ENCODE measurements around the gene MTUS2. TPM values are rescaled to one million over a fixed set of nuclear protein-coding genes. Genes with fewer than 3 reads are reported as not detected.
"Not testable (repeated sequence)": the region's sequence is repeated elsewhere in the genome, so short reads cannot be mapped to it uniquely, and the experiment has no call there.

Gene MTUS2
- total RNA-seq, 4 donors from 2014 or later = 0.08 to 0.57 TPM; not detected in 2

GRCh38 chr13:28978574-28978973 lies 158.4 kb downstream of the MTUS2 start:
- no peaks in the 10 kb centered on the region for H3K9me3 ChIP-seq
- intact Hi-C loops (cut with DNase I) = no loop called here
- TF ChIP-seq CTCF (IDR thresholded peaks at IDR 0.05) = no peak
- no peak for TF ChIP-seq POLR2A (IDR thresholded peaks at IDR 0.05)
- no peak overlapping the region for H3K27ac ChIP-seq
- DNase-seq = no peak
- no peak overlapping the region for H3K4me3 ChIP-seq
- WGBS, 2 donors = 74 to 87% methylated on average over 3 of the region's 3 CpGs
- H3K4me1 ChIP-seq = no peaks in the 10 kb centered on the region
- H3K27me3 ChIP-seq = peaks cover 0 to 23% (median 0%) of the 10 kb centered on the region in 4 donors
- H3K36me3 ChIP-seq = no peaks in the 10 kb centered on the region

DNA sequence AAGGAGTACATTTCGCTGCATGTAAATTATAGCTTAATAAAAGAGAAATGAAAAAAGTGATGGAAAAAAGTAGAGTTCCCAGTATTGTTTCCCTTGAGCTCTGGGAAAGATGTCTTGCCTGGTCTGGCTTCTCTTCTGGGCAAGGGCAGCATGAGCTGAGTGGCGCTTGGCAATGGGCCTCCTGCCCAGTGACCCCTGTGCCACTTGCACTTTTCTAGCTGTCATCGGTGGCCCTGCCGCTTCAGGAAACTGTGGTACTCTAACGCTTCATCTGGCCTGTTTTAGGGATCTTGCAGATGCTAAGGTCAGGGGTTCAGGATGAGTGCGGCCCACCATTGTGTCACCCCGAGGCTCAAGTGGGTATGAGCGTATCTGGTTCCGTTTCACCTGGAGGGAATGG lies 161.4 kb downstream of the MTUS2 start:
- H3K4me3 ChIP-seq = no peak overlapping the region
- no peak overlapping the region for H3K27ac ChIP-seq
- no peaks in the 10 kb centered on the region for H3K36me3 ChIP-seq
- H3K4me1 ChIP-seq = no peaks in the 10 kb centered on the region
- TF ChIP-seq CTCF (IDR thresholded peaks at IDR 0.05) = no peak
- TF ChIP-seq POLR2A (IDR thresholded peaks at IDR 0.05) = no peak
- H3K9me3 ChIP-seq = no peaks in the 10 kb centered on the region
- WGBS, 2 donors = 84 to 93% methylated on average over 9 of the region's 9 CpGs
- no peak for DNase-seq
- intact Hi-C loops (cut with DNase I) = no loop called here
- H3K27me3 ChIP-seq = peaks cover 0 to 28% (median 0%) of the 10 kb centered on the region in 4 donors

GRCh38 chr13:28983641-28984040 lies 163.5 kb downstream of the MTUS2 start:
- WGBS, 2 donors = 39 to 51% methylated on average over 3 of the region's 3 CpGs
- DNase-seq = no peak
- Histone ChIP-seq H3K9me3 (no peaks in the 10 kb centered on the region), H3K27me3 (peaks cover 0 to 17% (median 0%) of the 10 kb centered on the region in 4 donors), H3K4me1 (no peaks in the 10 kb centered on the region), H3K4me3 (no peak overlapping the region), H3K27ac (no peak overlapping the region), H3K36me3 (no peaks in the 10 kb centered on the region)
- TF ChIP-seq POLR2A (IDR thresholded peaks at IDR 0.05) (no peak), CTCF (IDR thresholded peaks at IDR 0.05) (no peak)
- intact Hi-C loops (cut with DNase I) = no loop called here

GRCh38 chr13:28984326-28984725 lies 164.2 kb downstream of the MTUS2 start:
- no peak for DNase-seq
- intact Hi-C loops (cut with DNase I) = no loop called here
- Histone ChIP-seq H3K27me3 (peaks cover 0 to 13% (median 0%) of the 10 kb centered on the region in 4 donors), H3K27ac (no peak overlapping the region), H3K36me3 (no peaks in the 10 kb centered on the region), H3K4me3 (no peak overlapping the region), H3K9me3 (no peaks in the 10 kb centered on the region), H3K4me1 (no peaks in the 10 kb centered on the region)
- TF ChIP-seq POLR2A (IDR thresholded peaks at IDR 0.05) (no peak), CTCF (IDR thresholded peaks at IDR 0.05) (no peak)
- WGBS, 2 donors = 57 to 59% methylated on average over 5 to 8 of the region's 8 CpGs

DNA sequence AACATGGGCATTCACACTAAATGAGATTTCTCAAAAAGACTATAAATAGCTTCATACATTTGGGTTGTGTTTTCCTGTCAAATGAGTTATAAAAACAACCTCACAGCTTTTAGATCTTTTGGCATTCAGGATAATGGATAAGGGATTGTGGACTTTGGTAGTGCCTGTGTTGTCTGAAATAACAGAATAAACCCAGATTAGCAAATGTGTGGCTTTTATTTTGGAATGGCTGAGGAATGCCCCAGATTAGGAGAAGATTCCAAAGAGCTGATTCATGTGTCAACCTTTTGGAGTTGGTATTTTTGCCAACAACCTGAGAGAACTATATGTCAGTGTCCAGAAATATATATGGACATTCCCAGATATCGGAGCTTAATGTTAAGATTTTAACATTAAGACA lies 164.7 kb downstream of the MTUS2 start:
- 62 to 95% methylated on average over 1 of the region's 1 CpG for WGBS, 2 donors

GRCh38 chr13:28990378-28990777 lies 170.2 kb downstream of the MTUS2 start:
- H3K4me1 ChIP-seq; H3K4me3 ChIP-seq; H3K9me3 ChIP-seq; H3K36me3 ChIP-seq; intact Hi-C loops (cut with DNase I); H3K27ac ChIP-seq; H3K27me3 ChIP-seq; DNase-seq: not testable (repeated sequence)
- WGBS, 2 donors = 58 to 59% methylated on average over 3 of the region's 3 CpGs

More for the DNA sequence above, 164.7 kb downstream of the MTUS2 start:
- Histone ChIP-seq H3K4me3 (no peak overlapping the region), H3K36me3 (no peaks in the 10 kb centered on the region), H3K9me3 (no peaks in the 10 kb centered on the region), H3K27me3 (peaks cover 0 to 13% (median 0%) of the 10 kb centered on the region in 4 donors), H3K27ac (no peak overlapping the region), H3K4me1 (no peaks in the 10 kb centered on the region)
- intact Hi-C loops (cut with DNase I) = no loop called here
- TF ChIP-seq POLR2A (IDR thresholded peaks at IDR 0.05) (no peak), CTCF (IDR thresholded peaks at IDR 0.05) (no peak)
- no peak for DNase-seq
